NCI-H2196 (cell line): ENCODE data around the gene OR4D6.
"Not testable (repeated sequence)": the region's sequence is repeated elsewhere in the genome, so short reads cannot be mapped to it uniquely, and the experiment has no call there.

ENCODE experiments used
- DNase-seq: peaks from one replicate; lab custom pipeline; 2025; ENCODE audit not compliant: unreplicated experiment; lab: John Stamatoyannopoulos, UW

OR4D6 gene

GRCh38 chr11:59456661-59457060, at the start of gene OR4D6:
TSS of gene OR4D6 (plus strand) at chr11:59456961. CDS start at chr11:59456961, 0 bp downstream.
- no peak for DNase-seq

GRCh38 chr11:59413646-59414045, 43.1 kb upstream of the OR4D6 start:
- no peak for DNase-seq

GRCh38 chr11:59415111-59415510, 41.6 kb upstream of the OR4D6 start:
- no peak for DNase-seq

- DNase-seq, result no peak
These were observed 40.1 kb upstream of the OR4D6 start for GRCh38 chr11:59416613-59417012.

GRCh38 chr11:59417023-59417422, 39.7 kb upstream of the OR4D6 start:
- no peak for DNase-seq

GRCh38 chr11:59418156-59418555, 38.6 kb upstream of the OR4D6 start:
- no peak for DNase-seq

- no peak for DNase-seq
These were observed 32.9 kb upstream of the OR4D6 start for GRCh38 chr11:59423835-59424234.

GRCh38 chr11:59425131-59425530, 31.6 kb upstream of the OR4D6 start:
- no peak for DNase-seq

GRCh38 chr11:59426361-59427067, 30.2 kb upstream of the OR4D6 start, which contains the start of gene OR5A2:
TSS of gene OR5A2 (minus strand) at chr11:59426413. CDS start at chr11:59422953, 3,460 bp downstream.
- no peak for DNase-seq

- no peak for DNase-seq
These were observed 29.7 kb upstream of the OR4D6 start for GRCh38 chr11:59427068-59427382.

- peak; percentile 44 for DNase-seq
These were observed 26.7 kb upstream of the OR4D6 start for GRCh38 chr11:59429924-59430516.

GRCh38 chr11:59436169-59436568, 20.6 kb upstream of the OR4D6 start, which contains the start of gene OR5A1:
TSS of gene OR5A1 (plus strand) at chr11:59436469. CDS start at chr11:59443169, 6,700 bp downstream.
- DNase-seq, result no peak

GRCh38 chr11:59437770-59438169, 19.0 kb upstream of the OR4D6 start:
- no peak for DNase-seq

- DNase-seq, result not testable (repeated sequence)
These were observed 11.1 kb upstream of the OR4D6 start for GRCh38 chr11:59445624-59446023.

- no peak for DNase-seq
These were observed 8.3 kb upstream of the OR4D6 start for GRCh38 chr11:59448484-59448883.

GRCh38 chr11:59459916-59460315, 3.2 kb downstream of the OR4D6 start:
- no peak for DNase-seq

GRCh38 chr11:59463190-59463641, 6.5 kb downstream of the OR4D6 start:
- no peak for DNase-seq

- DNase-seq, result no peak
These were observed 16.3 kb downstream of the OR4D6 start, which contains the start of gene OR4D10 for GRCh38 chr11:59473015-59473414. TSS of gene OR4D10 (plus strand) at chr11:59473315. CDS start at chr11:59477430, 4,115 bp downstream.

GRCh38 chr11:59475176-59475575, 18.4 kb downstream of the OR4D6 start:
- DNase-seq, result no peak

GRCh38 chr11:59479906-59480305, 23.1 kb downstream of the OR4D6 start:
- DNase-seq, result no peak

GRCh38 chr11:59480359-59480758, 23.6 kb downstream of the OR4D6 start:
- DNase-seq, result no peak

GRCh38 chr11:59501931-59502330, 45.2 kb downstream of the OR4D6 start:
- no peak for DNase-seq
